MM.1S (cell line): Measurements from ENCODE around the gene OMG.

Source experiments
- CTCF ChIP-seq: fragments of 300-600 bp; sonication (generic); IDR thresholded peaks from 2 replicates; pipeline ENCODE4 v1.5.1; 2016; ENCODE audit warnings: antibody characterized with exemption, low read length, mixed read lengths
- EZH2 ChIP-seq: fragments of 300-600 bp; sonication (generic); optimal IDR thresholded peaks from 2 replicates; pipeline ENCODE3; 2017; ENCODE audit warnings: low read depth, mild to moderate bottlenecking, antibody characterized with exemption, low read length, mixed read lengths

- TF ChIP-seq CTCF = no peak
- TF ChIP-seq EZH2 = no peak
Measured at GRCh38 chr17:31283841-31284240, 13.2 kb downstream of the OMG start.
